NCI-H1436 treated with DMSO at 0.1 percent for 48 hours (cell line): ENCODE results near the gene LIPT1.
"Not testable (repeated sequence)": the region's sequence is repeated elsewhere in the genome, so short reads cannot be mapped to it uniquely, and the experiment has no call there.

ENCODE experiments used
- DNase-seq: peaks from one replicate; lab custom pipeline; 2025; lab: John Stamatoyannopoulos, UW

Gene LIPT1

GRCh38 chr2:99154643-99155536 lies at the start of gene LIPT1, which contains the start of gene TSGA10:
TSS of gene LIPT1 (plus strand) at chr2:99154967. CDS start at chr2:99161958, 6,991 bp downstream.
TSS of gene TSGA10 (minus strand) at chr2:99154942. CDS start at chr2:99109439, 45,503 bp downstream.
- peak; percentile 26 for DNase-seq

- DNase-seq: no peak
Observed at GRCh38 chr2:99106913-99107312, 47.9 kb upstream of the LIPT1 start.

- DNase-seq: no peak
Observed at GRCh38 chr2:99111236-99111635, 43.5 kb upstream of the LIPT1 start.

- no peak for DNase-seq
Observed at GRCh38 chr2:99111945-99112344, 42.8 kb upstream of the LIPT1 start.

- DNase-seq: no peak
Observed at GRCh38 chr2:99112617-99113016, 42.1 kb upstream of the LIPT1 start.

- DNase-seq: no peak
Observed at GRCh38 chr2:99127981-99128380, 26.8 kb upstream of the LIPT1 start.

GRCh38 chr2:99135044-99135556 lies 19.7 kb upstream of the LIPT1 start:
- not testable (repeated sequence) for DNase-seq

- no peak for DNase-seq
Observed at GRCh38 chr2:99139003-99139402, 15.8 kb upstream of the LIPT1 start.

- no peak for DNase-seq
Observed at GRCh38 chr2:99140056-99140859, 14.5 kb upstream of the LIPT1 start.

GRCh38 chr2:99140860-99141109 lies 14.0 kb upstream of the LIPT1 start:
- no peak for DNase-seq

GRCh38 chr2:99141110-99142108 lies 13.4 kb upstream of the LIPT1 start, which contains the start of gene C2orf15:
TSS of gene C2orf15 (plus strand) at chr2:99141707. CDS start at chr2:99150559, 8,852 bp downstream.
- DNase-seq: peak; percentile 89

- no peak for DNase-seq
Observed at GRCh38 chr2:99150706-99151105, 4.1 kb upstream of the LIPT1 start.

GRCh38 chr2:99152199-99152895 lies 2.4 kb upstream of the LIPT1 start:
- DNase-seq: no peak

GRCh38 chr2:99153921-99154604 lies 704 bp upstream of the LIPT1 start:
- DNase-seq: no peak

- no peak for DNase-seq
Observed at GRCh38 chr2:99156891-99157290, 2.1 kb downstream of the LIPT1 start.

GRCh38 chr2:99158599-99158998 lies 3.8 kb downstream of the LIPT1 start:
- DNase-seq: no peak

- no peak for DNase-seq
Observed at GRCh38 chr2:99159594-99159993, 4.8 kb downstream of the LIPT1 start.

GRCh38 chr2:99166218-99166617 lies 11.5 kb downstream of the LIPT1 start:
- DNase-seq: no peak

GRCh38 chr2:99169534-99169933 lies 14.8 kb downstream of the LIPT1 start:
- DNase-seq: no peak
